Measurements from ENCODE around the gene KIR3DL1. TPM values are rescaled to one million over a fixed set of nuclear protein-coding genes. Genes with fewer than 3 reads are reported as not detected.

Gene KIR3DL1
- polyA plus RNA-seq, 2 of the 4 experiments (the other 2 are of a cell fraction) = not detected

DNA sequence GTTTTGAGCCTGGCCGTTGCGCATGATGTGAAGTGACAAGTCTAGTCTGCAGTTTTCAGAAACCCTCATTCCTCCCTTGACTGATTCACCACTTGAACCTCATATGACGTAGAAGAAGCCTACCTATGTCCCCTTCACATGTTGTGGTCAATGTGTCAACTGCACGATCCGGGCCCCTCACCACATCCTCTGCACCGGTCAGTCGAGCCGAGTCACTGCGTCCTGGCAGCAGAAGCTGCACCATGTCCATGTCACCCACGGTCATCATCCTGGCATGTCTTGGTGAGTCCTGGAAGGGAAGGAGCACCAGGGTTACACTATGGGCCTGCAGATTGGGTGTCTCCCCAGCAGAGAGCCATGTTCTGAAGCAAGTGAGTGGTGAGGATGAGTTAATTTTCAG, 12.9 kb upstream of the KIR3DL1 start, which contains the start of gene KIR2DL4:
KIR2DL4 (plus strand) TSS at position 201 of the 400 bp plus-strand sequence; CDS start at position 243, 42 bp downstream.
- POLR2A ChIA-PET = no interaction called here
- CTCF ChIA-PET = no interaction called here
- TF ChIP-seq, protein P1, sequence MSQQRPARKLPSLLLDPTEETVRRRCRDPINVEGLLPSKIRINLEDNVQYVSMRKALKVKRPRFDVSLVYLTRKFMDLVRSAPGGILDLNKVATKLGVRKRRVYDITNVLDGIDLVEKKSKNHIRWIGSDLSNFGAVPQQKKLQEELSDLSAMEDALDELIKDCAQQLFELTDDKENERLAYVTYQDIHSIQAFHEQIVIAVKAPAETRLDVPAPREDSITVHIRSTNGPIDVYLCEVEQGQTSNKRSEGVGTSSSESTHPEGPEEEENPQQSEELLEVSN (IDR thresholded peaks at IDR 0.05; ENCODE audit: borderline replicate concordance, low read depth) = no peak
- no peak for TF ChIP-seq RNF2 (IDR thresholded peaks at IDR 0.05; ENCODE audit: borderline replicate concordance, low read depth)
- TF ChIP-seq BHLHE40 (IDR thresholded peaks at IDR 0.05; ENCODE audit: low read depth, low read length) = no peak
- TF ChIP-seq CBX8 (IDR thresholded peaks at IDR 0.05) = no peak
- TF ChIP-seq HOXA7 (CRISPR knock-in tag; IDR thresholded peaks at IDR 0.05) = no peak
- no peak for TF ChIP-seq MYC (IDR thresholded peaks at IDR 0.05; ENCODE audit: borderline replicate concordance, low read length)
- no peak for TF ChIP-seq POLR2AphosphoS2 (conservative IDR thresholded peaks at IDR 0.05; ENCODE audit: low read length)
- TF ChIP-seq POLR2A (IDR thresholded peaks at IDR 0.05; ENCODE audit: low read length) = no peak
- no peak for TF ChIP-seq HOXB13 (CRISPR knock-in tag; IDR thresholded peaks at IDR 0.05; ENCODE audit: low read depth)
- TF ChIP-seq, protein P2, sequence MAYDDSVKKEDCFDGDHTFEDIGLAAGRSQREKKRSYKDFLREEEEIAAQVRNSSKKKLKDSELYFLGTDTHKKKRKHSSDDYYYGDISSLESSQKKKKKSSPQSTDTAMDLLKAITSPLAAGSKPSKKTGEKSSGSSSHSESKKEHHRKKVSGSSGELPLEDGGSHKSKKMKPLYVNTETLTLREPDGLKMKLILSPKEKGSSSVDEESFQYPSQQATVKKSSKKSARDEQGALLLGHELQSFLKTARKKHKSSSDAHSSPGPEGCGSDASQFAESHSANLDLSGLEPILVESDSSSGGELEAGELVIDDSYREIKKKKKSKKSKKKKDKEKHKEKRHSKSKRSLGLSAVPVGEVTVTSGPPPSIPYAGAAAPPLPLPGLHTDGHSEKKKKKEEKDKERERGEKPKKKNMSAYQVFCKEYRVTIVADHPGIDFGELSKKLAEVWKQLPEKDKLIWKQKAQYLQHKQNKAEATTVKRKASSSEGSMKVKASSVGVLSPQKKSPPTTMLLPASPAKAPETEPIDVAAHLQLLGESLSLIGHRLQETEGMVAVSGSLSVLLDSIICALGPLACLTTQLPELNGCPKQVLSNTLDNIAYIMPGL (CRISPR knock-in tag; IDR thresholded peaks at IDR 0.05; ENCODE audit: borderline replicate concordance) = no peak
- TF ChIP-seq EHF (CRISPR knock-in tag; IDR thresholded peaks at IDR 0.05) = no peak
- no peak for TF ChIP-seq KDM5A (IDR thresholded peaks at IDR 0.05)
- TF ChIP-seq SMC3 (IDR thresholded peaks at IDR 0.05) = no peak
- no peak for TF ChIP-seq NR3C1 (IDR thresholded peaks at IDR 0.05)
- TF ChIP-seq MAZ (IDR thresholded peaks at IDR 0.05; ENCODE audit: borderline replicate concordance, low read depth, low read length) = no peak
- TF ChIP-seq, protein P3, sequence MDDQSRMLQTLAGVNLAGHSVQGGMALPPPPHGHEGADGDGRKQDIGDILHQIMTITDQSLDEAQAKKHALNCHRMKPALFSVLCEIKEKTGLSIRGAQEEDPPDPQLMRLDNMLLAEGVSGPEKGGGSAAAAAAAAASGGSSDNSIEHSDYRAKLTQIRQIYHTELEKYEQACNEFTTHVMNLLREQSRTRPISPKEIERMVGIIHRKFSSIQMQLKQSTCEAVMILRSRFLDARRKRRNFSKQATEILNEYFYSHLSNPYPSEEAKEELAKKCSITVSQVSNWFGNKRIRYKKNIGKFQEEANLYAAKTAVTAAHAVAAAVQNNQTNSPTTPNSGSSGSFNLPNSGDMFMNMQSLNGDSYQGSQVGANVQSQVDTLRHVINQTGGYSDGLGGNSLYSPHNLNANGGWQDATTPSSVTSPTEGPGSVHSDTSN (IDR thresholded peaks at IDR 0.05) = no peak
- TF ChIP-seq GATA3 (IDR thresholded peaks at IDR 0.05; ENCODE audit: borderline replicate concordance) = no peak
- TF ChIP-seq, protein P4, sequence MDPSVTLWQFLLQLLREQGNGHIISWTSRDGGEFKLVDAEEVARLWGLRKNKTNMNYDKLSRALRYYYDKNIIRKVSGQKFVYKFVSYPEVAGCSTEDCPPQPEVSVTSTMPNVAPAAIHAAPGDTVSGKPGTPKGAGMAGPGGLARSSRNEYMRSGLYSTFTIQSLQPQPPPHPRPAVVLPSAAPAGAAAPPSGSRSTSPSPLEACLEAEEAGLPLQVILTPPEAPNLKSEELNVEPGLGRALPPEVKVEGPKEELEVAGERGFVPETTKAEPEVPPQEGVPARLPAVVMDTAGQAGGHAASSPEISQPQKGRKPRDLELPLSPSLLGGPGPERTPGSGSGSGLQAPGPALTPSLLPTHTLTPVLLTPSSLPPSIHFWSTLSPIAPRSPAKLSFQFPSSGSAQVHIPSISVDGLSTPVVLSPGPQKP (IDR thresholded peaks at IDR 0.05; ENCODE audit: low read depth, low read length) = no peak
- no peaks in the 10 kb centered on the region for H3K4me1 ChIP-seq
- ATAC-seq (no peak), DNase-seq (ENCODE audit: low read depth in 1 of 2, low spot score in 1 of 2) (no peak), FAIRE-seq (no peak)
- H3K27ac ChIP-seq = no peak within 1 kb of the TSS
- H3K4me2 ChIP-seq = no peak within 1 kb of the TSS
- 25% methylated on average over 9 of the region's 10 CpGs for WGBS (ENCODE audit: missing lambda C conversion rate)
- no peak within 1 kb of the TSS for H3K4me3 ChIP-seq
- no peaks in the 10 kb centered on the region; the same call in 2 of the 3 replicates for H3K9me3 ChIP-seq

DNA sequence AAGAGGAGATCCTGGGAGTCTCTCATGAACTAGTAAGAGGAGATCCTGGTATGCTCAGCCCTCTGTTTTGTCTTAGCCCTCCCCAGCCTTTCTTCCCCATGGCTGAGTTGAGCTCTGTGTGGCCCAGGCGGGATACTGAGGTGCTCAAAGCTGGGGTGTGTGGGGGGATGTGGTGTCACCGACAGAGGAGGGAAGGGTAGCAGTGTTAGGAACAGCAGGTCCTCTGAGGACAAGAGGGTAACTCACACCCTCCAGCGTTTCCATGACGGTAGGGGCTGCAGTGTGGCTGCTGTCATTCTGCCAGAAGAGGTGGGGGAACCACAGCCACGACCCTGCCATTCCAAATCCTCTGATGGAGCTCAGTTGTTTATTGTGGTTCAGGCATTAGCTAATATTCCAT, 12.2 kb upstream of the KIR3DL1 start:
- ATAC-seq (no peak), FAIRE-seq (no peak), DNase-seq (ENCODE audit: low read depth in 1 of 2, low spot score in 1 of 2) (no peak)
- H3K27ac ChIP-seq = no peak overlapping the region
- H3K4me1 ChIP-seq = no peaks in the 10 kb centered on the region
- no peak overlapping the region for H3K4me2 ChIP-seq
- CTCF ChIA-PET = no interaction called here
- 9% methylated on average over 5 of the region's 5 CpGs for WGBS (ENCODE audit: missing lambda C conversion rate)
- POLR2A ChIA-PET = no interaction called here
- no peak overlapping the region for H3K4me3 ChIP-seq
- no peaks in the 10 kb centered on the region; the same call in 2 of the 3 replicates for H3K9me3 ChIP-seq
- TF ChIP-seq EP300 (IDR thresholded peaks at IDR 0.05) (no peak), RCOR1 (IDR thresholded peaks at IDR 0.05; ENCODE audit: low read depth, low read length) (no peak), ZNF302 (CRISPR knock-in tag; IDR thresholded peaks at IDR 0.05) (no peak), GATA3 (IDR thresholded peaks at IDR 0.05; ENCODE audit: borderline replicate concordance) (no peak)

DNA sequence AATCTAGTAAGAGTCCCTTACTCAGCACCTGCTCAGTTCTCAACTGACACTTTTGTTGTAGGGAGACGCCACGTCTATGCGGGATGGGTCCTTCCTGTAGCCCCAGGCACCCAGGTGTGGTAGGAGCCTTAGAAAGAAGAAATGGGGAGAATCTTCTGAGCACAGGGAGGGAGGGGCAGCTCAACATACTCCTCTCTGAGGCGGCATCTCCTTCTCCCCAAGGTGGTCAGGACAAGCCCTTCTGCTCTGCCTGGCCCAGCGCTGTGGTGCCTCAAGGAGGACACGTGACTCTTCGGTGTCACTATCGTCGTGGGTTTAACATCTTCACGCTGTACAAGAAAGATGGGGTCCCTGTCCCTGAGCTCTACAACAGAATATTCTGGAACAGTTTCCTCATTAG, 11.7 kb upstream of the KIR3DL1 start:
- TF ChIP-seq NR3C1 (IDR thresholded peaks at IDR 0.05) = no peak
- TF ChIP-seq, protein P4 (IDR thresholded peaks at IDR 0.05; ENCODE audit: low read depth, low read length) = no peak
- CTCF ChIA-PET = no interaction called here

More for the DNA sequence above, 11.7 kb upstream of the KIR3DL1 start:
- POLR2A ChIA-PET = no interaction called here
- Histone ChIP-seq H3K9me3 (no peaks in the 10 kb centered on the region; the same call in 2 of the 3 replicates), H3K4me2 (no peak overlapping the region), H3K27ac (no peak overlapping the region), H3K4me3 (no peak overlapping the region), H3K4me1 (no peaks in the 10 kb centered on the region)
- ATAC-seq = no peak
- 40% methylated on average over 10 of the region's 10 CpGs for WGBS (ENCODE audit: missing lambda C conversion rate)
- no peak for FAIRE-seq
- DNase-seq (ENCODE audit: low read depth in 1 of 2, low spot score in 1 of 2) = no peak
